ENCODE data around the gene TNNI3K. TPM values are rescaled to one million over a fixed set of nuclear protein-coding genes. Genes with fewer than 3 reads are reported as not detected.
A peak's percentile ranks its signal among the peaks of the same experiment; 100 is the strongest.
"Not testable (repeated sequence)": the region's sequence is repeated elsewhere in the genome, so short reads cannot be mapped to it uniquely, and the experiment has no call there.

The TNNI3K gene
- total RNA-seq (2014; rRNA removed; shearing (Covaris generic)), result 0.36 TPM in 1 of 2 replicates, not detected in the other

GRCh38 chr1:74235153-74235552 lies at the start of gene TNNI3K:
Gene TNNI3K, plus strand, starts transcription at chr1:74235387. Its CDS starts 65 bp downstream, at chr1:74235452.
- DNase-seq (ENCODE audit: low read depth), result no peak

- DNase-seq (ENCODE audit: low read depth), result peak; percentile 7
These were observed 41.3 kb upstream of the TNNI3K start for GRCh38 chr1:74193908-74194307.

GRCh38 chr1:74195339-74195738 lies 39.8 kb upstream of the TNNI3K start:
- no peak for DNase-seq (ENCODE audit: low read depth)

GRCh38 chr1:74197255-74197654 lies 37.9 kb upstream of the TNNI3K start:
- no peak for DNase-seq (ENCODE audit: low read depth)

GRCh38 chr1:74197657-74198552 lies 37.3 kb upstream of the TNNI3K start, which contains the start of the genes FPGT and LRRIQ3:
Gene FPGT, plus strand, starts transcription at chr1:74198242. Its CDS starts 37 bp downstream, at chr1:74198279.
Gene LRRIQ3, minus strand, starts transcription at chr1:74198176. Its CDS starts 14,492 bp downstream, at chr1:74183684.
- peak; percentile 99 for DNase-seq (ENCODE audit: low read depth)

GRCh38 chr1:74199504-74199903 lies 35.7 kb upstream of the TNNI3K start:
- no peak for DNase-seq (ENCODE audit: low read depth)

GRCh38 chr1:74205266-74205665 lies 29.9 kb upstream of the TNNI3K start:
- DNase-seq (ENCODE audit: low read depth), result no peak

- DNase-seq (ENCODE audit: low read depth), result no peak
These were observed 20.0 kb upstream of the TNNI3K start for GRCh38 chr1:74215229-74215628.

- no peak for DNase-seq (ENCODE audit: low read depth)
These were observed 12.5 kb upstream of the TNNI3K start for GRCh38 chr1:74222701-74223100.

GRCh38 chr1:74223453-74223852 lies 11.7 kb upstream of the TNNI3K start:
- no peak for DNase-seq (ENCODE audit: low read depth)

- no peak for DNase-seq (ENCODE audit: low read depth)
These were observed 1.3 kb downstream of the TNNI3K start for GRCh38 chr1:74236440-74236839.

GRCh38 chr1:74237035-74237434 lies 1.8 kb downstream of the TNNI3K start:
- no peak for DNase-seq (ENCODE audit: low read depth)

GRCh38 chr1:74237787-74238186 lies 2.6 kb downstream of the TNNI3K start:
- DNase-seq (ENCODE audit: low read depth), result no peak

- DNase-seq (ENCODE audit: low read depth), result no peak
These were observed 10.1 kb downstream of the TNNI3K start for GRCh38 chr1:74245168-74245772.

- no peak for DNase-seq (ENCODE audit: low read depth)
These were observed 11.1 kb downstream of the TNNI3K start for GRCh38 chr1:74246315-74246714.

- DNase-seq (ENCODE audit: low read depth), result no peak
These were observed 12.8 kb downstream of the TNNI3K start for GRCh38 chr1:74247881-74248528.

- not testable (repeated sequence) for DNase-seq (ENCODE audit: low read depth)
These were observed 18.1 kb downstream of the TNNI3K start for GRCh38 chr1:74253243-74253824.

- DNase-seq (ENCODE audit: low read depth), result no peak
These were observed 30.8 kb downstream of the TNNI3K start for GRCh38 chr1:74266001-74266400.

GRCh38 chr1:74271503-74271902 lies 36.3 kb downstream of the TNNI3K start:
- DNase-seq (ENCODE audit: low read depth), result no peak

GRCh38 chr1:74280642-74281396 lies 45.6 kb downstream of the TNNI3K start:
- DNase-seq (ENCODE audit: low read depth), result no peak

- DNase-seq (ENCODE audit: low read depth), result no peak
These were observed 51.2 kb downstream of the TNNI3K start for GRCh38 chr1:74286414-74286813.

Measured in Daoy (cell line).